OCI-LY7 (cell line): ENCODE results near the gene IMP4. TPM values are rescaled to one million over a fixed set of nuclear protein-coding genes. Genes with fewer than 3 reads are reported as not detected.

Experiments
- Bru-seq: library from RNA; stranded (reverse); fragments of 400-500 nt; gene quantifications from one replicate; lab custom pipeline; 2021; lab: Mats Ljungman, UMichigan
- BruChase-seq, 2 experiments: library from RNA; stranded (reverse); fragments of 400-500 nt; gene quantifications; one replicate each; lab custom pipeline; 2021; lab: Mats Ljungman, UMichigan
- BruUV-seq: library from RNA; stranded (reverse); fragments of 400-500 nt; replicated peaks from 2 replicates; lab custom pipeline; 2021; lab: Mats Ljungman, UMichigan
- CTCF ChIA-PET: fragments of 300-600 bp; sonication (Branson Sonifier 250); formaldehyde crosslinking; loops from one replicate; lab custom pipeline; 2022; ENCODE audit warnings: antibody characterized with exemption; ENCODE audit not compliant: unreplicated experiment; lab: Charles Lee
- POLR2A ChIA-PET: fragments of 300-600 bp; sonication (Branson Sonifier 250); formaldehyde crosslinking; loops from one replicate; lab custom pipeline; 2022; ENCODE audit warnings: antibody characterized with exemption; lab: Charles Lee
- DNase-seq: peaks from one replicate; pipeline ENCODE4 v3.0.0-alpha.2; 2015; ENCODE audit warnings: low spot score
- H2AFZ ChIP-seq: fragments of 200-600 bp; sonication (generic), shearing (Covaris generic); 2 replicates; pipeline ENCODE4 v1.6.1; 2014; ENCODE audit warnings: mild to moderate bottlenecking, antibody characterized with exemption, low read length, moderate library complexity
- H3K27ac ChIP-seq: fragments of 200-600 bp; sonication (generic); 2 replicates; pipeline ENCODE4 v1.5.1; 2014; ENCODE audit warnings: mixed run types, low read depth, mild to moderate bottlenecking, moderate library complexity, low read length, inconsistent platforms; ENCODE audit not compliant: poor library complexity, severe bottlenecking
- H3K36me3 ChIP-seq: fragments of 200-600 bp; sonication (generic); 2 replicates; pipeline ENCODE4 v1.6.1; 2014; ENCODE audit warnings: mild to moderate bottlenecking, antibody characterized with exemption, low read length, moderate library complexity, mixed read lengths; ENCODE audit not compliant: insufficient read depth
- H3K4me1 ChIP-seq: fragments of 200-600 bp; sonication (generic); 2 replicates; pipeline ENCODE4 v1.5.1; 2014; ENCODE audit warnings: mild to moderate bottlenecking, low read length; ENCODE audit not compliant: insufficient read depth, poor library complexity, severe bottlenecking
- H3K4me2 ChIP-seq: fragments of 200-600 bp; sonication (generic); 2 replicates; pipeline ENCODE4 v1.6.1; 2014; ENCODE audit warnings: mild to moderate bottlenecking, low read length
- H3K4me3 ChIP-seq: fragments of 200-600 bp; sonication (generic); 2 replicates; pipeline ENCODE4 v1.5.1; 2014; ENCODE audit warnings: mild to moderate bottlenecking, low read depth, low read length; ENCODE audit not compliant: poor library complexity, severe bottlenecking
- H3K79me2 ChIP-seq: fragments of 200-600 bp; sonication (generic); 2 replicates; pipeline ENCODE4 v1.6.1; 2016; ENCODE audit warnings: low read depth, mild to moderate bottlenecking, low read length, moderate library complexity, mixed read lengths; ENCODE audit not compliant: insufficient read depth
- H3K9me2 ChIP-seq: fragments of 200-600 bp; sonication (generic); 2 replicates; pipeline ENCODE4 v1.6.1; 2016; ENCODE audit warnings: mild to moderate bottlenecking, low read length, mixed read lengths; ENCODE audit not compliant: insufficient read depth
- H3K9me3 ChIP-seq: fragments of 200-600 bp; sonication (generic); 2 replicates; pipeline ENCODE4 v1.6.1; 2014; ENCODE audit warnings: mild to moderate bottlenecking, mixed run types, low read length, mixed read lengths
- H4K20me1 ChIP-seq: fragments of 200-600 bp; sonication (generic); 2 replicates; pipeline ENCODE4 v1.6.1; 2014; ENCODE audit warnings: mild to moderate bottlenecking, antibody characterized with exemption, low read length, moderate library complexity, mixed read lengths; ENCODE audit not compliant: insufficient read depth
- EZH2phosphoT487 ChIP-seq: fragments of 200-600 bp; sonication (generic); IDR thresholded peaks from 2 replicates; pipeline ENCODE4 v1.6.1; 2018; ENCODE audit warnings: low read depth, borderline replicate concordance, mild to moderate bottlenecking, mixed run types, antibody characterized with exemption, low read length, moderate library complexity, mixed read lengths
- intact Hi-C: fragments of 100-400 bp; cut with micrococcal nuclease; formaldehyde crosslinking; loops from one replicate; pipeline ENCODE4 v1.10.0; 2022; ENCODE audit not compliant: unreplicated experiment
- long read RNA-seq: library from polyadenylated mRNA; stranded (forward); transcript quantifications from one replicate; pipeline ENCODE4 v2.0.0, GENCODE V29; 2022
- total RNA-seq, 2 experiments: library from RNA; depleted of rRNA in 1 of 2; stranded (reverse); fragments of >200 nt in 1 of 2; shearing (Covaris generic) in 1 of 2; gene quantifications; 2 replicates each; pipeline ENCODE4 v1.2.3, GENCODE V29; 2014 to 2022
- TF ChIP-seq, protein P1 (sequence below): fragments of 200-600 bp; sonication (generic); conservative IDR thresholded peaks from 2 replicates; pipeline ENCODE4 v1.5.1; 2014; ENCODE audit warnings: mild to moderate bottlenecking, antibody characterized with exemption, low read length, moderate library complexity, mixed read lengths

IMP4 gene, protein sequence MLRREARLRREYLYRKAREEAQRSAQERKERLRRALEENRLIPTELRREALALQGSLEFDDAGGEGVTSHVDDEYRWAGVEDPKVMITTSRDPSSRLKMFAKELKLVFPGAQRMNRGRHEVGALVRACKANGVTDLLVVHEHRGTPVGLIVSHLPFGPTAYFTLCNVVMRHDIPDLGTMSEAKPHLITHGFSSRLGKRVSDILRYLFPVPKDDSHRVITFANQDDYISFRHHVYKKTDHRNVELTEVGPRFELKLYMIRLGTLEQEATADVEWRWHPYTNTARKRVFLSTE
- 265 and 266 TPM in 2 replicates for total RNA-seq (2014; rRNA removed; shearing (Covaris generic))
- 314 and 327 TPM in 2 replicates for total RNA-seq (2022)
- Bru-seq, nascent RNA: percentile 96 among the genes with signal in this experiment
- percentile 94 among the genes with signal in this experiment for BruChase-seq, experiment 1, labeled RNA remaining after a 6-hour chase
- percentile 97 among the genes with signal in this experiment for BruChase-seq, experiment 2, labeled RNA remaining after a 2-hour chase
- long read RNA-seq, transcript IMP4-208 (8 exons, 2,379 nt): minor isoform, 150 of 911 reads
- long read RNA-seq, transcript IMP4-202 (9 exons, 822 nt): minor isoform, 209 of 911 reads
- long read RNA-seq, transcript IMP4-211 (8 exons, 939 nt): minor isoform, 16 of 911 reads
- long read RNA-seq, transcript IMP4-201 (9 exons, 1,740 nt): major isoform, 313 of 911 reads
- long read RNA-seq, partial matches to known transcripts: 84 of 911 reads
- long read RNA-seq, other reads (novel, unspliced or antisense): 123 of 911 reads

DNA sequence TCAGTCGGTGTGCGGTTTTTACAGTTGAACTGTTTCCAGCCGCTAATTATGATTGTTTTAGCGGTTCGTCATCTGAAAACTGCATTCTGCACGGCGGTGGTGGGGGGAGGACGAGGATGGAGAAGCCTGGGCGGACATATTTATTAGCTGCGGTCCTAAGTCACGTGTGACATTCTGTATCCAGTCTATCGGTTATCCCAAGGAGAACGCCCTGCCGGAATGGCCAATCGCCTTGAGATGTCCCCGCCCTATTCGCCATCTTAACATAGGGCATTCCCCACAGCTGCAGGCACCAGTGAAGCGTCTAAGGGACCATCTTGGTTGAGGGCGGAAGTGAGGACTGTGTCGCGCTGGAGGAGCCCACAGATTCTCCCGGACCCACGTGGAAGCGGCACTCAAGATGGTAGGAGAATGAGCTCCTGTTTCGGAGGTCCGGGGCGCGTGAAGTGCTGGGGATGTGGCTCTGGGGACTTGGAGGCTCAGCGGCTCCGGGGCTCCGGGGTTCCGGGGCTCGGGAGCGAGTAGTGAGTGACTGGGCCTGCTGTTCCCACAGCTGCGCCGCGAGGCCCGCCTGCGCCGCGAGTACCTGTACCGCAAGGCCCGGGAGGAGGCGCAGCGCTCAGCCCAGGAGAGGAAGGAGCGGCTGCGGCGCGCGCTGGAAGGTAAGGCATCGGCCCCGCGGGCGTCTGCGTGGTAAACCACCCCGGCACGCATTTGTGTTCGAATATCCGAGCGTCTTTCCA, at the start of gene IMP4:
TSS of gene IMP4 (plus strand) at position 365 of the 743 bp plus-strand sequence. CDS start at position 401, 36 bp downstream.
- H3K9me3 ChIP-seq: no peaks in the 10 kb centered on the region
- ChIA-PET CTCF (interaction anchor here (0.5 to 1.8 kb wide), 8 partner anchors 9 to 749 kb away, joined by 3 to 6 read pairs (median 3); partner anchors contain the start of genes PTPN18 and SMPD4), POLR2A (interaction anchor here (0.6 to 15.9 kb wide), 13 partner anchors 10 to 174 kb away, joined by 3 to 251 read pairs (median 6); partner anchors contain the start of gene SMPD4)
- peaks cover 50% of the 10 kb centered on the region for H3K4me1 ChIP-seq
- H4K20me1 ChIP-seq: no peaks in the 10 kb centered on the region
- H3K27ac ChIP-seq: peak within 1 kb of the TSS; percentile 96
- peaks cover 80% of the 10 kb centered on the region for H3K36me3 ChIP-seq
- DNase-seq: peak; percentile 99
- intact Hi-C loops: loop anchor here (1.0 to 2.0 kb wide), 3 partner anchors 30 to 160 kb away; partner anchors contain the start of gene MZT2B
- H3K4me3 ChIP-seq: peak within 1 kb of the TSS; percentile 97
- H3K79me2 ChIP-seq: peaks cover 47% of the 10 kb centered on the region
- no peak for TF ChIP-seq EZH2phosphoT487
- TF ChIP-seq, protein P1, sequence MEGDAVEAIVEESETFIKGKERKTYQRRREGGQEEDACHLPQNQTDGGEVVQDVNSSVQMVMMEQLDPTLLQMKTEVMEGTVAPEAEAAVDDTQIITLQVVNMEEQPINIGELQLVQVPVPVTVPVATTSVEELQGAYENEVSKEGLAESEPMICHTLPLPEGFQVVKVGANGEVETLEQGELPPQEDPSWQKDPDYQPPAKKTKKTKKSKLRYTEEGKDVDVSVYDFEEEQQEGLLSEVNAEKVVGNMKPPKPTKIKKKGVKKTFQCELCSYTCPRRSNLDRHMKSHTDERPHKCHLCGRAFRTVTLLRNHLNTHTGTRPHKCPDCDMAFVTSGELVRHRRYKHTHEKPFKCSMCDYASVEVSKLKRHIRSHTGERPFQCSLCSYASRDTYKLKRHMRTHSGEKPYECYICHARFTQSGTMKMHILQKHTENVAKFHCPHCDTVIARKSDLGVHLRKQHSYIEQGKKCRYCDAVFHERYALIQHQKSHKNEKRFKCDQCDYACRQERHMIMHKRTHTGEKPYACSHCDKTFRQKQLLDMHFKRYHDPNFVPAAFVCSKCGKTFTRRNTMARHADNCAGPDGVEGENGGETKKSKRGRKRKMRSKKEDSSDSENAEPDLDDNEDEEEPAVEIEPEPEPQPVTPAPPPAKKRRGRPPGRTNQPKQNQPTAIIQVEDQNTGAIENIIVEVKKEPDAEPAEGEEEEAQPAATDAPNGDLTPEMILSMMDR: peak; percentile 56
- H3K9me2 ChIP-seq: no peaks in the 10 kb centered on the region
- H3K4me2 ChIP-seq: peak within 1 kb of the TSS; percentile 99
- peak within 1 kb of the TSS; percentile 47 for H2AFZ ChIP-seq
- BruUV-seq: no TSS peak

DNA sequence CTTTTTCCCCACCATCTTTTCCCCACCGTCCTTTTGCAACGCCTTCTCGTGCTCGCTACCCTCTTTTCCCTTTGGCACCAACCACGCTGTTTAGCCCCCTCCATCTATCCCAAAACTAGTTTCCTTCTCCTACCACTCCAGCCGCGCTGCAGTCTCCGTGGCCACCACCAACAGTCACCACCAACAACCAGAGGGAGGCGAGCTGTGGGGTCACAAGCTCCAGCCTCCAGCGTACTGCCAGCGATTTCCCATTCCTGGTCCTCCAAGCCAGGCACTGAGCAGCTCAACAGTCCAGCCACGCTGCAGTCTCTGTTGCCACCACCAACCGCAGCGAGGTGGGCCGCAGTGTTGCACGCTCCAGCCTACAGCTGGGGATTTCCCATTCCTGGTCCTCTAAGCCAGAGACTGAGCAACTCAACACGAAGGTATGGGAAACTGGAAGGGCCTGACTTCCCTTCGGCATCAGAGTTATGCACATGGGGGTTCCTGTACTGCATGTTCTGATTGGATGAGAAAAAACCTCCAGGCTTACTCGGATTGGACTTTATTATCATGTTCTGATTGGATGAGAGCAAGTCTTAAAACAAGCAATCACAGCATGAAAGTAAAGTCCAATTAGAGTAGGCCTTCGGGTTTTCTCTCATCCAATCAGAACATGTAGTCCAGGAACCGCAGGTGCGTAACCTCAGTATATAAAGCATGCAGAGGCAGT, 42.3 kb upstream of the IMP4 start:
- intact Hi-C loops: no loop called here

More for the DNA sequence above, 42.3 kb upstream of the IMP4 start:
- Histone ChIP-seq H3K9me2 (no peaks in the 10 kb centered on the region), H3K4me3 (no peak overlapping the region), H3K27ac (no peak overlapping the region), H3K79me2 (no peaks in the 10 kb centered on the region), H2AFZ (no peak overlapping the region), H3K4me1 (no peaks in the 10 kb centered on the region), H4K20me1 (no peaks in the 10 kb centered on the region), H3K9me3 (no peaks in the 10 kb centered on the region), H3K4me2 (no peak overlapping the region), H3K36me3 (no peaks in the 10 kb centered on the region)
- ChIA-PET POLR2A (no interaction called here), CTCF (no interaction called here)
- no peak for TF ChIP-seq EZH2phosphoT487
- TF ChIP-seq, protein P1: no peak
- no peak for DNase-seq
- no TSS peak for BruUV-seq
